T1000 (cell line): ENCODE results near the gene CX3CR1.
"Not testable (repeated sequence)": the region's sequence is repeated elsewhere in the genome, so short reads cannot be mapped to it uniquely, and the experiment has no call there.

ENCODE experiments used
- DNase-seq: peaks from one replicate; lab custom pipeline; 2025; ENCODE audit warnings: mixed read lengths; lab: John Stamatoyannopoulos, UW

Gene CX3CR1

GRCh38 chr3:39267631-39268548, 11.9 kb downstream of the CX3CR1 start:
- no peak for DNase-seq

- DNase-seq = no peak
Measured at GRCh38 chr3:39264053-39264452, 15.8 kb downstream of the CX3CR1 start.

- DNase-seq = no peak
Measured at GRCh38 chr3:39263576-39263975, 16.3 kb downstream of the CX3CR1 start.

- DNase-seq = no peak
Measured at GRCh38 chr3:39262846-39263245, 17.0 kb downstream of the CX3CR1 start.

GRCh38 chr3:39261726-39262125, 18.1 kb downstream of the CX3CR1 start:
- no peak for DNase-seq

GRCh38 chr3:39260957-39261356, 18.9 kb downstream of the CX3CR1 start:
- no peak for DNase-seq

- DNase-seq = no peak
Measured at GRCh38 chr3:39260318-39260717, 19.5 kb downstream of the CX3CR1 start.

GRCh38 chr3:39255503-39256325, 24.1 kb downstream of the CX3CR1 start:
- no peak for DNase-seq

- no peak for DNase-seq
Measured at GRCh38 chr3:39254806-39255449, 24.9 kb downstream of the CX3CR1 start.

GRCh38 chr3:39251576-39251975, 28.3 kb downstream of the CX3CR1 start:
- no peak for DNase-seq

GRCh38 chr3:39250116-39250747, 29.6 kb downstream of the CX3CR1 start:
- no peak for DNase-seq

GRCh38 chr3:39249453-39250115, 30.3 kb downstream of the CX3CR1 start:
- no peak for DNase-seq

GRCh38 chr3:39241561-39241960, 38.3 kb downstream of the CX3CR1 start:
- no peak for DNase-seq

- no peak for DNase-seq
Measured at GRCh38 chr3:39237027-39237426, 42.8 kb downstream of the CX3CR1 start.

GRCh38 chr3:39234651-39235050, 45.2 kb downstream of the CX3CR1 start:
- DNase-seq = no peak

- DNase-seq = no peak
Measured at GRCh38 chr3:39232859-39233258, 47.0 kb downstream of the CX3CR1 start.

GRCh38 chr3:39230453-39230852, 49.4 kb downstream of the CX3CR1 start:
- no peak for DNase-seq

GRCh38 chr3:39228496-39228895, 51.3 kb downstream of the CX3CR1 start:
- DNase-seq = no peak

GRCh38 chr3:39227596-39227995, 52.2 kb downstream of the CX3CR1 start:
- not testable (repeated sequence) for DNase-seq

GRCh38 chr3:39226106-39226741, 53.6 kb downstream of the CX3CR1 start:
- DNase-seq = no peak

- DNase-seq = no peak
Measured at GRCh38 chr3:39224288-39224687, 55.5 kb downstream of the CX3CR1 start.
